H1 (cell line): ENCODE results near the gene OR11H12. TPM values are rescaled to one million over a fixed set of nuclear protein-coding genes. Genes with fewer than 3 reads are reported as not detected.
"Not testable (repeated sequence)": the region's sequence is repeated elsewhere in the genome, so short reads cannot be mapped to it uniquely, and the experiment has no call there.

ENCODE experiments used
- CTCF ChIA-PET: fragments of 300-600 bp; sonication (Branson Sonifier 250); formaldehyde crosslinking; loops from one replicate; lab custom pipeline; 2021; ENCODE audit not compliant: partially characterized antibody; lab: Charles Lee
- POLR2A ChIA-PET: fragments of 300-600 bp; sonication (Branson Sonifier 250); formaldehyde crosslinking; loops from one replicate; lab custom pipeline; 2021; ENCODE audit warnings: inconsistent platforms; ENCODE audit not compliant: partially characterized antibody; lab: Charles Lee
- DNase-seq, 2 experiments: peaks; one replicate each; pipeline versions ENCODE4 v3.0.0 to v3.0.0-alpha.2; 2010 to 2022; ENCODE audit warnings: low spot score in 2 of 2, low read depth in 1 of 2, mixed read lengths in 1 of 2
- FAIRE-seq: peaks from 2 replicates; lab custom pipeline; 2011; peaks lifted over from hg19 to GRCh38; lab: Jason Lieb, UNC
- H2AFZ ChIP-seq: 2 replicates; pipeline ENCODE4 v1.8.1; 2012; ENCODE audit warnings: low read length, inconsistent platforms
- H2AK5ac ChIP-seq: 2 replicates; pipeline ENCODE4 v1.6.1; 2013; ENCODE audit warnings: low read depth, low read length
- H2BK120ac ChIP-seq: replicated peaks from 2 replicates; pipeline ENCODE3; 2013; ENCODE audit warnings: low read depth, low read length, inconsistent platforms
- H2BK12ac ChIP-seq: 2 replicates; pipeline ENCODE4 v1.6.1; 2013; ENCODE audit warnings: low read depth, low read length
- H2BK15ac ChIP-seq: 2 replicates; pipeline ENCODE4 v1.6.1; 2013; ENCODE audit warnings: low read length
- H2BK20ac ChIP-seq: 2 replicates; pipeline ENCODE4 v1.6.1; 2013; ENCODE audit warnings: low read length
- H2BK5ac ChIP-seq: 2 replicates; pipeline ENCODE4 v1.6.1; 2013; ENCODE audit warnings: low read depth, low read length
- H3K14ac ChIP-seq: 2 replicates; pipeline ENCODE4 v1.6.1; 2013; ENCODE audit warnings: inconsistent platforms; ENCODE audit not compliant: insufficient read length
- H3K18ac ChIP-seq: 2 replicates; pipeline ENCODE4 v1.6.1; 2013; ENCODE audit warnings: low read length; ENCODE audit errors: extremely low read depth
- H3K23ac ChIP-seq: 2 replicates; pipeline ENCODE4 v1.6.1; 2013; ENCODE audit warnings: inconsistent platforms; ENCODE audit not compliant: insufficient read length
- H3K23me2 ChIP-seq: 2 replicates; pipeline ENCODE4 v1.6.1; 2013; ENCODE audit warnings: low read depth, low read length
- H3K27ac ChIP-seq: 2 replicates; pipeline ENCODE4 v1.6.1; 2011; ENCODE audit warnings: low read depth, low read length, inconsistent platforms
- H3K27me3 ChIP-seq, 4 experiments: replicated peaks in 1 of 4; 1 replicate in 1 of 4; 2 replicates in 3 of 4; pipeline versions ENCODE4 v1.6.1 to v1.8.1; 2011 to 2013; ENCODE audit warnings: low read length in 3 of 4, mild to moderate bottlenecking in 3 of 4, inconsistent platforms in 2 of 4, mixed read lengths in 2 of 4, moderate library complexity in 1 of 4; ENCODE audit not compliant: control insufficient read depth in 3 of 4, insufficient read depth in 3 of 4; ENCODE audit errors: extremely low read depth in 1 of 4
- H3K36me3 ChIP-seq, 4 experiments: 2 replicates each; pipeline versions ENCODE4 v1.6.1 to v1.8.1; 2011 to 2013; ENCODE audit warnings: mild to moderate bottlenecking in 4 of 4, low read length in 3 of 4, moderate library complexity in 2 of 4, control low read depth in 1 of 4, inconsistent platforms in 1 of 4; ENCODE audit not compliant: insufficient read depth in 4 of 4, control insufficient read depth in 2 of 4
- H3K4ac ChIP-seq: replicated peaks from 2 replicates; pipeline ENCODE3; 2013; ENCODE audit warnings: low read length, low read depth, mixed read lengths, inconsistent platforms; ENCODE audit not compliant: insufficient read length
- H3K4me1 ChIP-seq, 4 experiments: replicated peaks in 1 of 4; 1 replicate in 1 of 4; 2 replicates in 3 of 4; pipeline versions ENCODE4 v1.6.1 to v1.8.1; 2011 to 2013; ENCODE audit warnings: low read length in 3 of 4, inconsistent platforms in 2 of 4, mixed read lengths in 1 of 4; ENCODE audit not compliant: insufficient read depth in 4 of 4, control insufficient read depth in 3 of 4
- H3K4me2 ChIP-seq, 2 experiments: 2 replicates each; pipeline versions ENCODE4 v1.6.1 to v1.8.1; 2011 to 2013; ENCODE audit warnings: low read depth in 2 of 2, low read length in 2 of 2, control low read depth in 1 of 2, inconsistent platforms in 1 of 2, mild to moderate bottlenecking in 1 of 2; ENCODE audit not compliant: insufficient read depth in 1 of 2
- H3K4me3 ChIP-seq, 4 experiments: fragments of 200-600, 300-600 bp in 1 of 4; sonication (generic), shearing (Covaris generic), sonication (Bioruptor Twin) in 1 of 4; 2 replicates each; pipeline versions ENCODE4 v1.5.1 to v1.8.1; 2011 to 2016; ENCODE audit warnings: low read length in 4 of 4, low read depth in 3 of 4, control low read depth in 2 of 4, inconsistent platforms in 2 of 4, mild to moderate bottlenecking in 2 of 4, mixed read lengths in 1 of 4, moderate library complexity in 1 of 4; ENCODE audit not compliant: insufficient read depth in 2 of 4; ENCODE audit errors: extremely low read depth in 1 of 4
- H3K56ac ChIP-seq: replicated peaks from 2 replicates; pipeline ENCODE3; 2013; ENCODE audit warnings: low read depth, mild to moderate bottlenecking, mixed read lengths, low read length, inconsistent platforms; ENCODE audit not compliant: insufficient read length
- H3K79me1 ChIP-seq: 2 replicates; pipeline ENCODE4 v1.6.1; 2013; ENCODE audit warnings: low read depth, low read length, control low read depth
- H3K79me2 ChIP-seq, 2 experiments: 2 replicates each; pipeline versions ENCODE4 v1.6.1 to v1.8.1; 2012 to 2013; ENCODE audit warnings: low read length in 2 of 2, mild to moderate bottlenecking in 2 of 2, inconsistent platforms in 1 of 2; ENCODE audit not compliant: insufficient read depth in 2 of 2, control insufficient read depth in 1 of 2
- H3K9ac ChIP-seq, 4 experiments: replicated peaks in 1 of 4; 1 replicate in 1 of 4; 2 replicates in 3 of 4; pipeline versions ENCODE4 v1.6.1 to v1.8.1; 2011 to 2013; ENCODE audit warnings: low read depth in 3 of 4, low read length in 3 of 4, control low read depth in 2 of 4, mild to moderate bottlenecking in 2 of 4, moderate library complexity in 2 of 4, inconsistent platforms in 1 of 4; ENCODE audit errors: extremely low read depth in 1 of 4
- H3K9me3 ChIP-seq, 2 experiments: 2 replicates each; pipeline versions ENCODE4 v1.6.1 to v1.8.1; 2012 to 2013; ENCODE audit warnings: mild to moderate bottlenecking in 2 of 2, moderate library complexity in 2 of 2, control low read depth in 1 of 2, inconsistent platforms in 1 of 2, low read depth in 1 of 2, low read length in 1 of 2, mixed read lengths in 1 of 2; ENCODE audit not compliant: insufficient read depth in 2 of 2
- H4K20me1 ChIP-seq, 2 experiments: replicated peaks in 1 of 2; 2 replicates each; pipeline versions ENCODE3 to v1.8.1; 2011 to 2013; ENCODE audit warnings: inconsistent platforms in 2 of 2, low read length in 2 of 2, mild to moderate bottlenecking in 1 of 2; ENCODE audit not compliant: insufficient read depth in 2 of 2, control insufficient read depth in 1 of 2
- H4K5ac ChIP-seq: 2 replicates; pipeline ENCODE4 v1.6.1; 2013; ENCODE audit warnings: low read length, low read depth, mixed read lengths, inconsistent platforms; ENCODE audit not compliant: insufficient read length
- H4K8ac ChIP-seq: 2 replicates; pipeline ENCODE4 v1.8.0; 2013; ENCODE audit warnings: mild to moderate bottlenecking, moderate library complexity, low read length, inconsistent platforms; ENCODE audit not compliant: insufficient read depth; ENCODE audit errors: extremely low read depth
- H4K91ac ChIP-seq: replicated peaks from 2 replicates; pipeline ENCODE3; 2013; ENCODE audit warnings: low read length, mixed read lengths, inconsistent platforms; ENCODE audit not compliant: insufficient read length
- WGBS, 2 experiments: shearing (Covaris generic) in 1 of 2; methylation state at CpG; one replicate each; pipeline versions ENCODE4 v1.1.6 to v1.1.7; 2013 to 2015; ENCODE audit warnings: low lambda C conversion rate in 2 of 2, mixed read lengths in 2 of 2, inconsistent platforms in 1 of 2, low coverage in 1 of 2, missing lambda C conversion rate in 1 of 2; ENCODE audit not compliant: insufficient replicate concordance in 2 of 2, insufficient coverage in 1 of 2, insufficient read length in 1 of 2; ENCODE audit errors: extremely low coverage in 1 of 2, missing lambda C conversion rate in 1 of 2; 5-methylcytosine and 5-hydroxymethylcytosine counted together
- polyA plus RNA-seq, 7 experiments: library from polyadenylated mRNA; depleted of rRNA in 3 of 7; stranded (reverse) in 5 of 7; unstranded in 2 of 7; fragments of >200 nt in 5 of 7; fragments of 200-250 nt in 2 of 7; gene quantifications; 1 replicate in 5 of 7; 2 replicates in 1 of 7; 4 replicates in 1 of 7; pipeline versions ENCODE4 v1.2.1 to v1.2.3, GENCODE V29; 2011 to 2013; ENCODE audit warnings: missing spikeins in 2 of 7, mixed read lengths in 2 of 7
- total RNA-seq: library from RNA; stranded (reverse); fragmentation: NEBNext Ultra II Directional; extraction: Animal tissue kit (Norgen Biotek cat#: 25700); gene quantifications from 2 replicates; pipeline ENCODE4 v1.2.1, GENCODE V29; 2021

The OR11H12 gene
- total and polyA plus RNA-seq, 2 of the 8 experiments (the other 6 are each of a cell fraction or from before 2014, with no cell fraction given): not detected

GRCh38 chr14:18582908-18583307, 18.0 kb upstream of the OR11H12 start:
- CTCF ChIA-PET, FAIRE-seq: not testable (repeated sequence)
- WGBS, 2 experiments: 90% methylated on average over 6 of the region's 31 CpGs; no CpG with 5 or more reads in 1 of the 2 experiments

DNA sequence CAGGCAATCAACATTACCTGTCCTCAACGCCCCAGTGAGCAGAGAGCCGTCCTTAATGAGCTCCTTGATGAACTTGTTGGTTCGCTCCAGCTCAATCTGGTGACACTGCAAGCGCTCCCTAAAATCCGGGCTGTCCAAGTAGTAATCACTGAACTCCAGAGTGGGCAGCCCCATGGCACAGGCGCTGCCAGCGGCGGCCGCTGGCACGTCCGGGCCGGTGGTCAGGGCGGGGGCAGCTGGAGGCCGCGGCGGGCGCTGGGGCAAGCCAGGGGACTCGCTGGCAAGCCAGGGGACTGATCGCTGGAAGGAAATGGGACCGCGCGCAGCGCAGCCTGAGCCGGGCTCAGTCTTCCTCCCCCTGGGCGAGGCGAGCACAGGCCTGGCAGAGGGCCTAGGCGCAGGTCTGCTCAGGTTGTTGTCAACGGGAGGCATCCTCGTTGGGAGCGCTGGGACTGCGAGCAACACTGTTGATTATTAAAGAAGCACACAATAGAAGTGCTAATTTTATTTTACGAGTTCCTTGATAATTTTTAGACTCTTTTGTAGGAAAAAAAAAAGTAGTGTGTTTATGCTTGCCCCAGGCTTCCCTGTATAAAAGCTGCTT, 25.8 kb downstream of the OR11H12 start:
- H2BK120ac ChIP-seq, H3K27ac ChIP-seq, H2BK15ac ChIP-seq, H4K5ac ChIP-seq, H3K56ac ChIP-seq, H2BK5ac ChIP-seq, H3K4me2 ChIP-seq, POLR2A ChIA-PET, H4K91ac ChIP-seq, H3K23me2 ChIP-seq, H3K18ac ChIP-seq, H3K27me3 ChIP-seq, H3K4ac ChIP-seq, H3K4me3 ChIP-seq, H3K79me1 ChIP-seq, FAIRE-seq, H2BK20ac ChIP-seq, H2AFZ ChIP-seq, H4K8ac ChIP-seq, DNase-seq, H3K79me2 ChIP-seq, H4K20me1 ChIP-seq, H3K14ac ChIP-seq, H3K9ac ChIP-seq, H2BK12ac ChIP-seq, H3K36me3 ChIP-seq, H2AK5ac ChIP-seq, CTCF ChIA-PET, H3K23ac ChIP-seq, H3K4me1 ChIP-seq: not testable (repeated sequence)
- no CpG with 5 or more reads among the region's 32 CpGs for WGBS, 2 experiments
- H3K9me3 ChIP-seq: peaks cover 2 to 15% of the 10 kb centered on the region in 2 experiments; a peak in 2 of 4 replicates

More at GRCh38 chr14:18582908-18583307, 18.0 kb upstream of the OR11H12 start:
- H4K8ac ChIP-seq, H3K23me2 ChIP-seq, H2BK120ac ChIP-seq, POLR2A ChIA-PET, H2AFZ ChIP-seq, H2BK12ac ChIP-seq, H3K27ac ChIP-seq, H2AK5ac ChIP-seq, H3K56ac ChIP-seq, H4K5ac ChIP-seq, H3K18ac ChIP-seq, H2BK15ac ChIP-seq, H3K4me3 ChIP-seq, H3K9ac ChIP-seq, H3K4ac ChIP-seq, H3K79me1 ChIP-seq, H3K23ac ChIP-seq, H3K9me3 ChIP-seq, H3K4me1 ChIP-seq, H2BK5ac ChIP-seq, H3K4me2 ChIP-seq, H4K20me1 ChIP-seq, H3K36me3 ChIP-seq, DNase-seq, H3K79me2 ChIP-seq, H4K91ac ChIP-seq, H3K27me3 ChIP-seq, H2BK20ac ChIP-seq, H3K14ac ChIP-seq: not testable (repeated sequence)
